K562 (cell line): ENCODE measurements around the gene VWA1. TPM values are rescaled to one million over a fixed set of nuclear protein-coding genes. Genes with fewer than 3 reads are reported as not detected.

Source experiments
- ARNT ChIP-seq, 2 experiments: fragments of 450-650 bp; IDR thresholded peaks; 2 replicates each; pipeline ENCODE4 v1.6.1; 2016; ENCODE audit warnings: mild to moderate bottlenecking in 1 of 2
- CC2D1A ChIP-seq: fragments of 450-650 bp; IDR thresholded peaks from 2 replicates; pipeline ENCODE4 v1.6.1; 2017; ENCODE audit warnings: mild to moderate bottlenecking
- CXXC5 ChIP-seq: fragments of 250-450 bp; sonication (Bioruptor Pico); IDR thresholded peaks from 2 replicates; pipeline ENCODE4 v1.8.0; 2022; ENCODE audit warnings: inconsistent platforms, mild to moderate bottlenecking, moderate library complexity
- EHMT2 ChIP-seq: fragments of 450-650 bp; IDR thresholded peaks from 2 replicates; pipeline ENCODE4 v1.6.1; 2018; ENCODE audit warnings: antibody characterized with exemption
- GTF2E2 ChIP-seq: fragments of 200-800 bp; sonication (Bioruptor generic); IDR thresholded peaks from 2 replicates; pipeline ENCODE4 v1.6.1; 2016; ENCODE audit warnings: missing genetic modification characterization, missing compliant biosample characterization
- JUNB ChIP-seq: fragments of 450-650 bp; formaldehyde crosslinking; conservative IDR thresholded peaks from 2 replicates; pipeline ENCODE4 v1.4.0; 2020; ENCODE audit warnings: mild to moderate bottlenecking
- LARP7 ChIP-seq: fragments of 450-650 bp; IDR thresholded peaks from 2 replicates; pipeline ENCODE4 v1.6.1; 2016
- MCM2 ChIP-seq: fragments of 450-650 bp; IDR thresholded peaks from 2 replicates; pipeline ENCODE4 v1.6.1; 2017; ENCODE audit warnings: low read depth, mild to moderate bottlenecking
- MIER1 ChIP-seq: fragments of 450-650 bp; IDR thresholded peaks from 2 replicates; pipeline ENCODE4 v1.6.1; 2016; ENCODE audit warnings: antibody characterized with exemption, mild to moderate bottlenecking, low read depth
- NR2C1 ChIP-seq, 2 experiments: fragments of 450-650 bp; IDR thresholded peaks; 2 replicates each; pipeline ENCODE4 v1.6.1; 2017; ENCODE audit warnings: mild to moderate bottlenecking in 2 of 2, antibody characterized with exemption in 1 of 2, inconsistent platforms in 1 of 2, missing compliant biosample characterization in 1 of 2, missing genetic modification characterization in 1 of 2
- NRF1 ChIP-seq, 2 experiments: fragments of 450-650 bp; IDR thresholded peaks in 1 of 2; conservative IDR thresholded peaks in 1 of 2; 2 replicates each; pipeline ENCODE4 v1.6.1; 2014; ENCODE audit warnings: mild to moderate bottlenecking in 2 of 2
- PCBP2 ChIP-seq: fragments of 200-400 bp; formaldehyde crosslinking; IDR thresholded peaks from 2 replicates; pipeline ENCODE4 v1.6.1; 2018; ENCODE audit warnings: low read length, low read depth, mild to moderate bottlenecking, moderate library complexity; ENCODE audit not compliant: poor library complexity, severe bottlenecking
- PHF8 ChIP-seq: fragments of 200-600 bp; sonication (generic); IDR thresholded peaks from 2 replicates; pipeline ENCODE4 v1.6.1; 2012; ENCODE audit warnings: mixed run types, mild to moderate bottlenecking, inconsistent platforms, low read length, moderate library complexity, borderline replicate concordance
- POLR2B ChIP-seq: fragments of 450-650 bp; IDR thresholded peaks from 2 replicates; pipeline ENCODE4 v1.6.1; 2018; ENCODE audit warnings: low read depth; ENCODE audit not compliant: partially characterized antibody
- RBM15 ChIP-seq: fragments of 200-400 bp; formaldehyde crosslinking; IDR thresholded peaks from 2 replicates; pipeline ENCODE4 v1.6.1; 2018; ENCODE audit warnings: mild to moderate bottlenecking, low read length, moderate library complexity; ENCODE audit not compliant: insufficient read depth
- RBM39 ChIP-seq: fragments of 200-400 bp; formaldehyde crosslinking; optimal IDR thresholded peaks from 2 replicates; pipeline ENCODE3; 2018; ENCODE audit warnings: low read depth, low read length
- SMARCA4 ChIP-seq: fragments of 450-650 bp; IDR thresholded peaks from 2 replicates; pipeline ENCODE4 v1.6.1; 2016
- TEAD4 ChIP-seq, 2 experiments: sonication (generic) in 1 of 2; formaldehyde crosslinking in 1 of 2; IDR thresholded peaks; 2 replicates each; pipeline versions ENCODE4 v1.6.1 to v1.8.0; 2012 to 2022; ENCODE audit warnings: borderline replicate concordance in 1 of 2, inconsistent platforms in 1 of 2, low read length in 1 of 2, mild to moderate bottlenecking in 1 of 2, missing genetic modification reagents in 1 of 2
- ZNF121 ChIP-seq: sonication (generic); formaldehyde crosslinking; conservative IDR thresholded peaks from 2 replicates; pipeline ENCODE4 v1.8.0; 2022; ENCODE audit warnings: missing genetic modification reagents
- ZNF311 ChIP-seq: fragments of 250-450 bp; sonication (Bioruptor Pico); IDR thresholded peaks from 2 replicates; pipeline ENCODE4 v1.4.0; 2020; ENCODE audit warnings: mild to moderate bottlenecking, moderate library complexity
- ZNF75A ChIP-seq: fragments of 450-650 bp; formaldehyde crosslinking; IDR thresholded peaks from 2 replicates; pipeline ENCODE4 v1.4.0; 2020; ENCODE audit warnings: mild to moderate bottlenecking
- polyA plus RNA-seq, 8 experiments: library from polyadenylated mRNA; depleted of rRNA in 4 of 8; stranded (reverse) in 5 of 8; unstranded in 3 of 8; fragments of >200 nt; fragmentation: Nextera tagmentation in 2 of 8; fragmentation: Illumina TruSeq in 1 of 8; extraction: Ambion mirVana in 2 of 8; extraction: Trizol in 1 of 8; gene quantifications; 2 replicates each; pipeline versions ENCODE4 v1.2.1 to v1.2.3, GENCODE V29; 2011 to 2014; ENCODE audit warnings: inconsistent platforms in 1 of 8, missing spikeins in 1 of 8
- total RNA-seq, 7 experiments: library from RNA; depleted of rRNA in 6 of 7; stranded (reverse); fragments of >200 nt in 6 of 7; fragmentation: Illumina TruSeq in 2 of 7; extraction: Trizol in 2 of 7; gene quantifications; 2 replicates each; pipeline versions ENCODE4 v1.2.1 to v1.2.3, GENCODE V29; 2011 to 2021; ENCODE audit warnings: low replicate concordance in 1 of 7
- TF ChIP-seq, protein P1 (sequence below): fragments of 450-650 bp; IDR thresholded peaks from 2 replicates; pipeline ENCODE4 v1.6.1; 2017; ENCODE audit warnings: antibody characterized with exemption, mild to moderate bottlenecking
- TF ChIP-seq, protein P2 (sequence below): fragments of 450-650 bp; formaldehyde crosslinking; IDR thresholded peaks from 2 replicates; pipeline ENCODE4 v1.4.0; 2022; ENCODE audit warnings: missing genetic modification characterization

VWA1 gene
- total and polyA plus RNA-seq, 9 of the 15 experiments (the other 6 are each of a cell fraction or from before 2014, with no cell fraction given) = 0.01 to 6.4 (median 0.85) TPM

DNA sequence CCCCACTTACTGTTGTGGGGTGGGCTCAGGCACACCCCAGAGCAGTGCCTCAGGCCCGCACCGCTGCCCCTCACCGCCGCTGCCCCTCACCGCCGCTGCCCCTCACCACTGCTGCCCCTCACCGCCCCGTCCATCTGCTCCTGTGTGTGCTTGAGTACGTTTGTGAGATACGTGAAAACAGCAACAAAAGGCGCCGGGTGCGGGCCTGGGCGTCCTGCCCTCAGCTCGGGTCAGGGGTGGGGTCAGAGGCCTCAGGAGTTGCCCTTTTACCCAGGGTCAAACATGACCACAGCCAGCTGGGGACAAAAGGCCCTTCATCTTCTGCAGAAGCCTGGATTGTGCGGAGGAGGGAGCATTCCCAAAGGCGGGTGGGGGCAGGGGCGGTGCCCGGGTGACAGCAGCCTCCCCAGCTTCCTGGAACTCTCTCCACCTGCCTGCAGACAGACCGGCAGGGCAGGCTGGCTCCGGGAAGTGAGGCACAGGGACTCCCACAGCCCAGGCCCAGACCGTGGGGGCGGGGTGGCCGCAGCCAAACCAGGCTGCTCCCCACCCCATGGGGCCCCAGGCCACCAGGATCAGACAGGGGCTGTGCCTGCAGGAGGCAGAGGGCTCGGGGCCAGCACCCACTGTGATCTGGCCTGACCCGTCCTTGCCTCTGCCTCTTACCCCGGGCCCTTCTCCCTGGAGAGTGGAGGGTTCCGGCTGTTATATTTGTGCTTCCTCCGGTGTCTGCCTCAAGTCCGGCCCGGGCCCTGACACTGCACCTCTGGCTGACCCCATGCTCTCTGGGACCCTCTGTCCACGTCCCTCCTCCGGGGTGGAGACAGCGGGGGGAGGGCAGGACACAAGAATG is 2.3 kb upstream of the VWA1 start (continued):
- TF ChIP-seq TEAD4 (IDR thresholded peaks at IDR 0.05; ENCODE audit: low read length) = peak; percentile 56; the same call in 1 of the 2 replicates
- no peak for TF ChIP-seq TEAD4 (CRISPR knock-in tag; IDR thresholded peaks at IDR 0.05; ENCODE audit: borderline replicate concordance)
- TF ChIP-seq CXXC5 (CRISPR knock-in tag) = peak; percentile 74
- TF ChIP-seq, protein P1, sequence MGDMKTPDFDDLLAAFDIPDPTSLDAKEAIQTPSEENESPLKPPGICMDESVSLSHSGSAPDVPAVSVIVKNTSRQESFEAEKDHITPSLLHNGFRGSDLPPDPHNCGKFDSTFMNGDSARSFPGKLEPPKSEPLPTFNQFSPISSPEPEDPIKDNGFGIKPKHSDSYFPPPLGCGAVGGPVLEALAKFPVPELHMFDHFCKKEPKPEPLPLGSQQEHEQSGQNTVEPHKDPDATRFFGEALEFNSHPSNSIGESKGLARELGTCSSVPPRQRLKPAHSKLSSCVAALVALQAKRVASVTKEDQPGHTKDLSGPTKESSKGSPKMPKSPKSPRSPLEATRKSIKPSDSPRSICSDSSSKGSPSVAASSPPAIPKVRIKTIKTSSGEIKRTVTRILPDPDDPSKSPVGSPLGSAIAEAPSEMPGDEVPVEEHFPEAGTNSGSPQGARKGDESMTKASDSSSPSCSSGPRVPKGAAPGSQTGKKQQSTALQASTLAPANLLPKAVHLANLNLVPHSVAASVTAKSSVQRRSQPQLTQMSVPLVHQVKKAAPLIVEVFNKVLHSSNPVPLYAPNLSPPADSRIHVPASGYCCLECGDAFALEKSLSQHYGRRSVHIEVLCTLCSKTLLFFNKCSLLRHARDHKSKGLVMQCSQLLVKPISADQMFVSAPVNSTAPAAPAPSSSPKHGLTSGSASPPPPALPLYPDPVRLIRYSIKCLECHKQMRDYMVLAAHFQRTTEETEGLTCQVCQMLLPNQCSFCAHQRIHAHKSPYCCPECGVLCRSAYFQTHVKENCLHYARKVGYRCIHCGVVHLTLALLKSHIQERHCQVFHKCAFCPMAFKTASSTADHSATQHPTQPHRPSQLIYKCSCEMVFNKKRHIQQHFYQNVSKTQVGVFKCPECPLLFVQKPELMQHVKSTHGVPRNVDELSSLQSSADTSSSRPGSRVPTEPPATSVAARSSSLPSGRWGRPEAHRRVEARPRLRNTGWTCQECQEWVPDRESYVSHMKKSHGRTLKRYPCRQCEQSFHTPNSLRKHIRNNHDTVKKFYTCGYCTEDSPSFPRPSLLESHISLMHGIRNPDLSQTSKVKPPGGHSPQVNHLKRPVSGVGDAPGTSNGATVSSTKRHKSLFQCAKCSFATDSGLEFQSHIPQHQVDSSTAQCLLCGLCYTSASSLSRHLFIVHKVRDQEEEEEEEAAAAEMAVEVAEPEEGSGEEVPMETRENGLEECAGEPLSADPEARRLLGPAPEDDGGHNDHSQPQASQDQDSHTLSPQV = peak; percentile 69
- TF ChIP-seq ZNF121 (CRISPR knock-in tag) = no peak
- TF ChIP-seq GTF2E2 (tag) = no peak
- no peak for TF ChIP-seq MIER1
- TF ChIP-seq ZNF75A (CRISPR knock-in tag) = peak; percentile 51; the same call in 1 of the 2 replicates
- no peak for TF ChIP-seq ZNF311 (CRISPR knock-in tag)
- TF ChIP-seq RBM15 = no peak
- no peak for TF ChIP-seq PCBP2
- TF ChIP-seq EHMT2 = no peak
- TF ChIP-seq MCM2 = no peak
- TF ChIP-seq NR2C1 (IDR thresholded peaks at IDR 0.05) = peak; percentile 93
- TF ChIP-seq NR2C1 (tag; IDR thresholded peaks at IDR 0.05) = peak; percentile 96
- TF ChIP-seq JUNB (CRISPR knock-in tag) = no peak
- TF ChIP-seq PHF8 = peak; percentile 53; the same call in 1 of the 2 replicates
- peak; percentile 10; the same call in 1 of the 2 replicates for TF ChIP-seq SMARCA4
- TF ChIP-seq, protein P2, sequence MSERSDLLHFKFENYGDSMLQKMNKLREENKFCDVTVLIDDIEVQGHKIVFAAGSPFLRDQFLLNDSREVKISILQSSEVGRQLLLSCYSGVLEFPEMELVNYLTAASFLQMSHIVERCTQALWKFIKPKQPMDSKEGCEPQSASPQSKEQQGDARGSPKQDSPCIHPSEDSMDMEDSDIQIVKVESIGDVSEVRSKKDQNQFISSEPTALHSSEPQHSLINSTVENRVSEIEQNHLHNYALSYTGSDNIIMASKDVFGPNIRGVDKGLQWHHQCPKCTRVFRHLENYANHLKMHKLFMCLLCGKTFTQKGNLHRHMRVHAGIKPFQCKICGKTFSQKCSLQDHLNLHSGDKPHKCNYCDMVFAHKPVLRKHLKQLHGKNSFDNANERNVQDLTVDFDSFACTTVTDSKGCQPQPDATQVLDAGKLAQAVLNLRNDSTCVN (CRISPR knock-in tag) = no peak; the same call in 1 of the 2 replicates
- TF ChIP-seq NRF1 (conservative IDR thresholded peaks at IDR 0.05 in 1 of 2, IDR thresholded peaks at IDR 0.05 in 1 of 2) = peak; percentile 31 to 39; a peak in 3 of 4 replicates
- no peak for TF ChIP-seq POLR2B
- no peak for TF ChIP-seq LARP7
- TF ChIP-seq RBM39 = no peak
- TF ChIP-seq ARNT (IDR thresholded peaks at IDR 0.05) = no peak
- TF ChIP-seq CC2D1A = no peak
